Liver (tissue), 3 donors: ENCODE results near the gene CDK16.

Experiments used
- FOXA1 ChIP-seq: IDR thresholded peaks from 2 replicates; pipeline ENCODE4 v1.6.1; 2016; ENCODE audit warnings: antibody characterized with exemption
- GABPA ChIP-seq, 2 donors: IDR thresholded peaks in 1 of 2; conservative IDR thresholded peaks in 1 of 2; 2 replicates each; pipeline ENCODE4 v1.6.1; 2016; ENCODE audit warnings: antibody characterized with exemption in 2 of 2, mild to moderate bottlenecking in 1 of 2, moderate library complexity in 1 of 2
- HNF4A ChIP-seq, 2 donors: conservative IDR thresholded peaks; 2 replicates each; pipeline ENCODE4 v1.6.1; 2016; ENCODE audit warnings: antibody characterized with exemption in 2 of 2, mild to moderate bottlenecking in 2 of 2
- JUND ChIP-seq, 2 donors: IDR thresholded peaks; 2 replicates each; pipeline ENCODE4 v1.6.1; 2016; ENCODE audit warnings: antibody characterized with exemption in 2 of 2
- NR2F2 ChIP-seq: IDR thresholded peaks from 2 replicates; pipeline ENCODE4 v1.6.1; 2016; ENCODE audit warnings: antibody characterized with exemption
- RAD21 ChIP-seq, 2 donors: IDR thresholded peaks; 2 replicates each; pipeline ENCODE4 v1.6.1; 2016; ENCODE audit warnings: antibody characterized with exemption in 2 of 2, mild to moderate bottlenecking in 2 of 2
- TF ChIP-seq, protein P1 (sequence below): fragments of 150-350 bp; IDR thresholded peaks from 2 replicates; pipeline ENCODE4 v1.5.1; 2017; ENCODE audit warnings: improper control_type of control experiment, low read depth, low read length; ENCODE audit not compliant: missing input control
- TF ChIP-seq, protein P2 (sequence below): IDR thresholded peaks from 2 replicates; pipeline ENCODE4 v1.6.1; 2016; ENCODE audit warnings: antibody characterized with exemption
- TF ChIP-seq, protein P3 (sequence below): IDR thresholded peaks from 2 replicates; pipeline ENCODE4 v1.6.1; 2016; ENCODE audit warnings: antibody characterized with exemption
- TF ChIP-seq, protein P4 (sequence below): IDR thresholded peaks from 2 replicates; pipeline ENCODE4 v1.6.1; 2016; ENCODE audit warnings: antibody characterized with exemption
- donor health status: healthy.
- donor health status: healthy.

DNA sequence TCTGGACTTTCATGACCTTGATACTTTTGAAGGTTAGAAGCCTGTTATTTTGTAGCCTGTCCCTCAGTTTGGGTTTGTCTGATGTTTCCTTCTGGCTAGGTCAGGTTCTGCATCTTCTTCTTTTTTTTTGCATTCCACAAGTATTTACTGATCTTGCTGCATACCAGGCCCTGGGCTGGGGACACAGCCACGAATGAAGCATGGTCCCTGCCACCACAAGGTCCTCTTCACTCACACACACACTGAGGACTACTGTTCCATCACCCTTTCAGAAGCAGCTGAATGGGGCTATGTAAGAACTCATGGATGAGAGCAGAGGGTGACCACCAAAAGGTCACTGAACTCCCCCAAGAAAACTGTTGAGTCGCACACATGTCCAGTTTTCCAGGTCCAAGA is 53.5 kb downstream of the CDK16 start:
- TF ChIP-seq GABPA (IDR thresholded peaks at IDR 0.05 in 1 of 2, conservative IDR thresholded peaks at IDR 0.05 in 1 of 2), result no peak
- TF ChIP-seq, protein P1, sequence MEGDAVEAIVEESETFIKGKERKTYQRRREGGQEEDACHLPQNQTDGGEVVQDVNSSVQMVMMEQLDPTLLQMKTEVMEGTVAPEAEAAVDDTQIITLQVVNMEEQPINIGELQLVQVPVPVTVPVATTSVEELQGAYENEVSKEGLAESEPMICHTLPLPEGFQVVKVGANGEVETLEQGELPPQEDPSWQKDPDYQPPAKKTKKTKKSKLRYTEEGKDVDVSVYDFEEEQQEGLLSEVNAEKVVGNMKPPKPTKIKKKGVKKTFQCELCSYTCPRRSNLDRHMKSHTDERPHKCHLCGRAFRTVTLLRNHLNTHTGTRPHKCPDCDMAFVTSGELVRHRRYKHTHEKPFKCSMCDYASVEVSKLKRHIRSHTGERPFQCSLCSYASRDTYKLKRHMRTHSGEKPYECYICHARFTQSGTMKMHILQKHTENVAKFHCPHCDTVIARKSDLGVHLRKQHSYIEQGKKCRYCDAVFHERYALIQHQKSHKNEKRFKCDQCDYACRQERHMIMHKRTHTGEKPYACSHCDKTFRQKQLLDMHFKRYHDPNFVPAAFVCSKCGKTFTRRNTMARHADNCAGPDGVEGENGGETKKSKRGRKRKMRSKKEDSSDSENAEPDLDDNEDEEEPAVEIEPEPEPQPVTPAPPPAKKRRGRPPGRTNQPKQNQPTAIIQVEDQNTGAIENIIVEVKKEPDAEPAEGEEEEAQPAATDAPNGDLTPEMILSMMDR, result no peak
- TF ChIP-seq RAD21 (IDR thresholded peaks at IDR 0.05), result no peak
- no peak for TF ChIP-seq JUND (IDR thresholded peaks at IDR 0.05)
- no peak for TF ChIP-seq FOXA1
- no peak for TF ChIP-seq NR2F2
- no peak for TF ChIP-seq HNF4A (conservative IDR thresholded peaks at IDR 0.05)
- TF ChIP-seq, protein P2, sequence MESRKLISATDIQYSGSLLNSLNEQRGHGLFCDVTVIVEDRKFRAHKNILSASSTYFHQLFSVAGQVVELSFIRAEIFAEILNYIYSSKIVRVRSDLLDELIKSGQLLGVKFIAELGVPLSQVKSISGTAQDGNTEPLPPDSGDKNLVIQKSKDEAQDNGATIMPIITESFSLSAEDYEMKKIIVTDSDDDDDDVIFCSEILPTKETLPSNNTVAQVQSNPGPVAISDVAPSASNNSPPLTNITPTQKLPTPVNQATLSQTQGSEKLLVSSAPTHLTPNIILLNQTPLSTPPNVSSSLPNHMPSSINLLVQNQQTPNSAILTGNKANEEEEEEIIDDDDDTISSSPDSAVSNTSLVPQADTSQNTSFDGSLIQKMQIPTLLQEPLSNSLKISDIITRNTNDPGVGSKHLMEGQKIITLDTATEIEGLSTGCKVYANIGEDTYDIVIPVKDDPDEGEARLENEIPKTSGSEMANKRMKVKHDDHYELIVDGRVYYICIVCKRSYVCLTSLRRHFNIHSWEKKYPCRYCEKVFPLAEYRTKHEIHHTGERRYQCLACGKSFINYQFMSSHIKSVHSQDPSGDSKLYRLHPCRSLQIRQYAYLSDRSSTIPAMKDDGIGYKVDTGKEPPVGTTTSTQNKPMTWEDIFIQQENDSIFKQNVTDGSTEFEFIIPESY, result no peak
- TF ChIP-seq, protein P3, sequence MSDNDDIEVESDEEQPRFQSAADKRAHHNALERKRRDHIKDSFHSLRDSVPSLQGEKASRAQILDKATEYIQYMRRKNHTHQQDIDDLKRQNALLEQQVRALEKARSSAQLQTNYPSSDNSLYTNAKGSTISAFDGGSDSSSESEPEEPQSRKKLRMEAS, result no peak
- TF ChIP-seq, protein P4, sequence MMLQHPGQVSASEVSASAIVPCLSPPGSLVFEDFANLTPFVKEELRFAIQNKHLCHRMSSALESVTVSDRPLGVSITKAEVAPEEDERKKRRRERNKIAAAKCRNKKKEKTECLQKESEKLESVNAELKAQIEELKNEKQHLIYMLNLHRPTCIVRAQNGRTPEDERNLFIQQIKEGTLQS, result no peak
